COR-L47 (cell line): ENCODE measurements around the gene INSYN2B.
A peak's percentile ranks its signal among the peaks of the same experiment; 100 is the strongest.

ENCODE experiments used
- DNase-seq: peaks from one replicate; lab custom pipeline; 2025; lab: John Stamatoyannopoulos, UW

The INSYN2B gene

GRCh38 chr5:169933127-169933526 lies 47.2 kb downstream of the INSYN2B start:
- peak; percentile 63 for DNase-seq

DNA sequence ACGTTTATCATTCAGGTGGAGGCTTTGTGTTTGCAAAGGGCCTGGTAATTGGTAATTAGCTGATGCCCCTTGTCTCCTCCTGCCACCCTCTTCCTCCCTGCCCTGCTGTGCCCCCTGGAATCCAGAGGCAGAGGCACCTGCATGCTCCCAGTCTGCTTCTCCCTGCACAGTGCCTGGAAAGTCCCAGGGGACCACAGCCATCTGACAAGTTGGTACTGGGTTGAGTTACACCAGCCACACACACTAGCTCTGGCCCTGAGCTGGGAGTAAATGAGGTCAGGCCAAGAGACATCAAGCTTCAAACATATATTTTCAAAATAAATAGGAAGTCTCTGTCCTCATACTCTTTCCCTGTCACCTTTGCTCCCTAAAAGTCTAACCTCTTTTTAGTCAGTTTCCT lies 56.3 kb downstream of the INSYN2B start:
- no peak for DNase-seq

- DNase-seq, result no peak
Observed at GRCh38 chr5:169922474-169922873, 57.8 kb downstream of the INSYN2B start.

- no peak for DNase-seq
Observed at GRCh38 chr5:169921949-169922348, 58.3 kb downstream of the INSYN2B start.

DNA sequence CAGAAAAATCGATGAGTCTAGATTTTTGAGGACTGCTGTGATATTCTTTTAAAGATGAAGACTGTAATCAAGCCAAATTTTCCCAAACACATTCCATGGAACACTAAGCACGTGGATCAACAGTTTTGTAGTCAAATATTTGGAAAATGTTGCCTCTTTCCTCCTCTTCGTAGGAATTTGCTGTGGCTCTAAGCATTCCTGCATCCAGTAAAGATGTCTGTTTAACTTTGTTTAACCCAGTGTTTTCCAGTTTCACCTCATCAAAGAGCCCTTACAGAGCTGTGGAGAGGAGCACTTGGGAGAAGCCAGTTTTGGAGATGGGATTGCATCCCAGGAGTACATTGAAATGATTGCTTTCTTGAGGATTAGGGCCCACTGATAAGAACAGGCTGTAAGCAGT lies 58.9 kb downstream of the INSYN2B start:
- DNase-seq, result no peak

- no peak for DNase-seq
Observed at GRCh38 chr5:169920474-169920873, 59.8 kb downstream of the INSYN2B start.

GRCh38 chr5:169918228-169918627 lies 62.1 kb downstream of the INSYN2B start:
- no peak for DNase-seq

DNA sequence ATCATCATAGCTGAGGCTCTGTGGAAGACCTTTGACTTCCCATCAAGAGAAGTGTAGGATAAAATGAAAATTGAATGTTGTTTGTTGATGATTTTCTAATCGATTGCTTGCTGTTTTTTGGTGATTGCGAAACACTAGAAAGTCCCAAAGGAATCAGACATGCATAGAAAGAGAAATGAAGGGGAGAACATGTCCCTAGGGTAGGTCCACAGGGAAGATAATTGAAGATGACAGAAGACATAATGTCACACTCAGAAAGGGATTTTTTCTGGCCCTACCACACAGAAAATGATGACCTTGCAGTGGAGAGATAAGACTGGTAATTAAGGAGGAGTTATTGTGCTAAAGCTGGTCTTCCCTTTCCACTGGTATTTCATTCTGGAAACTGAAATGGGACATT lies 62.8 kb downstream of the INSYN2B start:
- DNase-seq, result no peak

- no peak for DNase-seq
Observed at GRCh38 chr5:169914766-169915165, 65.5 kb downstream of the INSYN2B start.

DNA sequence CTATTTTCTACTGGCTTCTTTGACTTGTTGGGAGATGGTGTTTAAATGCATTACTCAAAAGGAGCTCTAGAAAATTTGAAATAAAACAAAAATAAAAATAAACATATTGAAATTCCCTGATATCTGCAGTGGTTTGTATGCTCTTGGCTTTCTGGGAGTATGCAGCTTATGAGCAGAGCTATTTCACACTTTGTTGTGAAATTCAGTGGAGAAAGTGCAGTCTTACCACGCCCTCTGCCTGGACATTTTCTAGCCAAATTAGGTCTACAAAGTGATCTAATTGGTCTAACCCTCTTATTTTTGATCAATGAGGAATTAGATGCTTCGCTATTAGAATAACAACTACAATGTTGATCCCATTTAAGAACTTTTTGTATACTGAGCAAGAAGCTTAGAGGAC lies 66.8 kb downstream of the INSYN2B start:
- no peak for DNase-seq

DNA sequence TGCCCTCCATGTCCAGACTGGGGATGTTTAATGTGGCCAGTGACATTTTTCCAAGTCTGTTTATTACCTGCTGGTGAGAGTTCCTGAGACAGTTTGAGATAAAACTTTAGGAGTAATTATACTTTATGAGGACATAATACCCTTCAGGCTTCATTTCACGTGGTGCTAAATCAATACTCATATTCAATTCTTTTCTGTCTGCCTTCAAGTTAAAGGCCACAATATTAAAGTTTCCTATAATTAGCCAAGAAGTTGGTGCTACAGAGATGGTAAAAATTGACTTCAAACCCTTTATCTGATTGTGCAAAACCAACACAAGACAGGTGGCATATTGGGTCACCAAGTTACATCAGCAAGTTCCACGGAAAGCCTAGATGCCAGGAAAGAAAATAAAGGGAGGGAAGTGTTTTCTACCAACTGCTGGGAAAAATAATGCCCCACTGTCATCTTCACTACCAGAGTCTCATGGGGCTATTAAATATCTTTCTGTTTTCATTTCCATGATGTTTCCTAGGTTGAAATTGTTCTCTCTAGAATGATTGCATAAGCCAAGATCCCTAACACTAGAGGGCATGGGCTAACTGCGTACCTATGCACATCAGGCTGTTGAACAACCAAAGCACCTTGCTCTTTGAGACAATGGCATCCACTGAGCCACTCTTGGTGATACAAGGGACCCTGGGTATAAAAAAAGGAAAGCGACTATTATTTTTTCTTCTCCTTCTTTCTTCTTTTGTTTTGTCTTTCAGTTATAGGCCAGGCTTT lies 68.7 kb downstream of the INSYN2B start:
- DNase-seq, result peak; percentile 44

- no peak for DNase-seq
Observed at GRCh38 chr5:169910393-169910792, 69.9 kb downstream of the INSYN2B start.

DNA sequence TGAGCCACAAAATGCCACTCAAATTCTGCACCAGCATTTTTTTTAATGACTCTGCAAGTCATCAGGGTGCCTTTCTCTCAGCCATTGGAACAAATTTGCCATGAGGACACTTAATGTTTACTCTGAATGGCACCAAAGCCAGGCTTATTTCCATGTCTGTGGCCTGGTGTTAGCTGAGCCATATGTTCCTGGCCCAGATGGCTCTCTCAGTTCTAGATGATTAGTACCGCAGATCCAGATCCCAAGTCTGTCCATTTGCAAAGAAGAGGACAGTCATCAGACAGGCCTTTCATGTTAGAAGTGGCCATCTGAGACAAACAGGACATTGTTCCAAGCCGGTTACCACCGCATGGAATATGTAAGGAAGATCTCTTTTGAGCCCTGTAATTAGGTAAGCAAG lies 70.3 kb downstream of the INSYN2B start:
- no peak for DNase-seq

GRCh38 chr5:169908864-169909263 lies 71.4 kb downstream of the INSYN2B start:
- DNase-seq, result no peak

DNA sequence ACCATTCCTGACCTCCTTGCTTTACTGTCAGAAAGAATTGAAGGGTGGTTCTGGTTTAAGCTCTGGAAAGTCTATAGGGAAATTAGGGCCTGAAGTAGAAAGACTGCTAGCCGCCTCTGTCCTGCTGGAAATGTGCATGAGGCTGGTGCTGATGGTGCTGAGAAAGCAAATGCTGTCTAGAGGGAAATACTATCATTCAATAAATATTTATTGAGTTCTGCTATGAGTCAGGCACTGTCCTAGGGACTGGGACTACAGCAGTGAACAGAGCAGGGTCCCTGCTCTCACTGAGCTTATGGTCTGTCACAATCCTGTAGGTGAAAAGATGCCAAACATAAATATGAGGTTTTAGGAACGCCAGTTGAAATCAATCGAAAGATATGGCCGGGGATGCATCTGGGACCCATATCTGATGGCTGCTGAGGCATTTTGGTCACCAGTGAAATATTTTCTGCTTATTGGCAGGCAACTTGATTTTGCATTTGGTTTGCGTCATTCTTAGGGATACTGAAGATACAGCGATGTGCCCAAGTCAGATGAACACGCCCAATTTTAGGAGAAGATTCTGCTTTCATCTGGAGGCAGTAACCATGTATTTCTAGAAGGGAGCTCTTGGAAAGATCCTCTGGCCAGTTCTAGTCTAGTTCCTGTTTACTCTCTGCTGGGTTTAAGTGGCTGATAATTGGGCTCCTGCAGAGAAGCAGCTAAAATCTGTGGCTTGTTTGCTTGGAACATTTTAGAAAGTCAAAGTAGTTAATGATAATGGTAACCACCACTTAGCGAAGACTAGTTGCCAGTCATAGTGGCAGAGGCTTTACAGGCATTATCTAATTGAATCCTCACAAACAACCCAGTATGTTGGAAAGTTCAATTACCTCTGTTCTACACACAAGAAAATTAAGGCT lies 73.3 kb downstream of the INSYN2B start:
- DNase-seq, result peak; percentile 76

- no peak for DNase-seq
Observed at GRCh38 chr5:169905017-169905416, 75.3 kb downstream of the INSYN2B start.

DNA sequence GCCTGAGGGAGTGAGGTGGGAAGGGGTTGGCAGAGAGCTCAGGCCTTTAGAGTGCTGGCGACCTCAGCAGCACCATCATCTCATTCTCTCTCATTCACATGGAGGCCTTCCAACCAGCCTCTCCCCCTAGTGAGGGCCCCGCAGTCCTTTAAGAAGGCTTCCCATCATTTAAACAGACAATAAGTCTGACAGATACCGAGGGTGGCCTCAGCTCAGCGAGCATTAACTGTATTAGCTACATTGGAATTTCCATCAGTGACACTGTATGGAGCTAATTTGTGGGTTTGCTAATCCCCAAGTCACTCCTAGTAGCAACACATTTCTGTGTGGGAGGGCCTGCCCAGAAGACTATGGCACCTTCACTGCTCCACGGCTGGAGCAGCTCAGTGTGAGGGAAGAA lies 75.8 kb downstream of the INSYN2B start:
- no peak for DNase-seq

- DNase-seq, result no peak
Observed at GRCh38 chr5:169904059-169904458, 76.2 kb downstream of the INSYN2B start.

GRCh38 chr5:169901896-169902295 lies 78.4 kb downstream of the INSYN2B start:
- no peak for DNase-seq

DNA sequence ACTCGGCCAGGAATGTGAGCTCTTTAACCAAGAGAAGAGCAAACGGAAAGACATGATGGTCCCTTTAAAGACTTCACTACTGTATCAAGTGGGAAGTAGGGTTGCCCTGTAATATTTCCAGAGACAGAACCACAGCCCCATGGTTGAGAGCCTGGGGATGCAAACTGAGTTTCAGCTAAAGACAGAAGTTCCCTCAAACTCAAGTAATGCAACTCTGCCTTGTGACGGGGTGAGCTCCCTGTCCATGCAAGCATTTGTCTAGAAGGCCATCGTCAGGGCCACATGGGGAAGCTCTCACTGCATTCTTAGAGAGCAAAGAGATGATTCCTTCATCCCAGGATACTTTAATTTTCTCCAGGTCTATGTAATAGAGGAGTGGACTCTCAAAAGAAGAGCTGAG lies 82.8 kb downstream of the INSYN2B start:
- DNase-seq, result no peak

DNA sequence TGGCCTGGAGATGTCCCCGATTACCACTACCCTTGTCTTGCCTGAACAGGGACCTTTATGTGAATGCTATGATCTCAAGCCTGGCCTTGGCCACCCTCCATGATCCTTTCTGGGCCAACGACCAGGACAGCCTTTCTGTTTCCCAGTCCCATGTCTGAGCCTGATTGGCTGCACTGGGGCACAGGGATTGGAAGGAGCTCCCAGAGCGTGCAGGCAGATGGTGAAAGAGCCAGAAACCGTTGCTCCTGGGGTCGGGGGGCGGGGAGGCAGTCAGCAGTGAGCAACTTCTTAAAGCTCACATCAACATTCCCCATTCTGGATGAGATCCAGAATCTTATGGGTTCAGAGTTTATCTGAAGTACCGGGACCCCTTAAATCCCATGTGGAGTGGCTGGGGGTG lies 84.4 kb downstream of the INSYN2B start:
- DNase-seq, result no peak

- DNase-seq, result no peak
Observed at GRCh38 chr5:169893571-169893970, 86.7 kb downstream of the INSYN2B start.

DNA sequence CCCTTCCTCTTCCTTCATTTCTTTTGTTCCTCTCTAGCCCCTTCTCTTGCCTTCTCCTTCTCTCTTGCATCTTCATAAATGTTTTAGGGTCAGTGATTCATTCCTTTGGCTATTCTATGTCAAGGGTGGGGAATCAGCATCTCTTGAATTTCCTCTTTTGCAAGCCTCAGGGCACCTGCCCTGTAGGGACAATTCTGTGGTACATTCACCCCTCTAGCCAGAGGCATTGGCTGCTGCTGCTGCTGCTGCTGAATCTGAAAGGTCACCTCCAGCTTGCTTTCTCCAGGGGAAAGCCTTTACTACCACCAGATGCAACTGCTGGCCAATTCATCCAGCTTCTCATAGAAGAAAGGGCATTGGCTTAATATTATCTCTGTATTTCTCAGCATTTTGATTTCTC lies 87.3 kb downstream of the INSYN2B start:
- no peak for DNase-seq
